ENCODE data around the gene GPR137. TPM values are rescaled to one million over a fixed set of nuclear protein-coding genes. Genes with fewer than 3 reads are reported as not detected.

GPR137 gene
- total and polyA plus RNA-seq, 2 donors from 2014 or later, result 44.0 to 48.4 TPM

DNA sequence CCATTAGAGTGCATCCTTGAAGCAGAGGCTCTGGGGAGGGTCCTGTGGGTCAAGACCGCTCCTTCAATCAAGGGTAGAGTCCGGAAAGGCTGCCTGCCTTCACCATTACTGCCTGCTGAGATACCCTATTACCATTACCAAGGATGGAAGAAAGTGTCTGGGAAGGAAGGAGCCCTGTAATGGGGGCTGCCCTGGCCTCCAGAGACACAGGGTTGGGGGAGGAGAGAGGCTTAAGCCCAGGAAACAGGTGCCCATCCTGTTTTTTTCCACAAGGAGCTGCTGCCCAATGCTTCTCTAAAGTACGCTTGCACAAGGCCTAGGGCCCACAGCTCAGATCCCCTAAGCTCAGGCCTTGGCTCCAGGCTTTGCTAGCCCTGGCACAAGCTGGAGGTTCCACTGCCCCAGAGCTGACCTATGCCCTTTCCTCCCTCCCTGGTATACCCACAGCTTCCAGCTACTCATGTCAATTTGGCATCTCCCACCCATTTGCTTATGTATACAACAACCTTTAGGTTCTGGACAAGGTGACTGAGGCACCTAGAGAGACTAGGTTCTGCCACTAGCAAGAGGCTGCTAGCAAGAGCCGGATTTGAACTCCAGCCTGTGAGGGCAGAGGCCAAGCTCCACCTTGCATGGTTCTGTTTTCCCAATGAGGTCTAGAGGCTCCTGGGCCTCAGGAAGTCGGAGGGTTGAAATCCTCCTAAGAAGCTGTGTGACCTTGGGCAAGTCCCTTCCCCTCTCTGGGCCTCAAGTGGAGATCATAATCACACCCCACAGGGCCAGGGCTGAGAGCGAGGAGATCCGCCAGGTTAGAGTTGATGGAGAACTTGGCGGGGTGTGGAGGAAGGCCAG lies 35.9 kb upstream of the GPR137 start:
- H3K9me3 ChIP-seq (ENCODE audit: control insufficient read depth in 2 of 3, insufficient read depth in 1 of 3, low read length in 3 of 3), result no peaks in the 10 kb centered on the region
- H3K4me3 ChIP-seq (ENCODE audit: low read length in 3 of 3), result no peak overlapping the region
- H3K9ac ChIP-seq (ENCODE audit: low read length in 3 of 3), result no peak overlapping the region
- H3K36me3 ChIP-seq (ENCODE audit: control insufficient read depth in 2 of 3, insufficient read depth in 3 of 3, low read length in 3 of 3), result no peaks in the 10 kb centered on the region
- TF ChIP-seq, protein P1, sequence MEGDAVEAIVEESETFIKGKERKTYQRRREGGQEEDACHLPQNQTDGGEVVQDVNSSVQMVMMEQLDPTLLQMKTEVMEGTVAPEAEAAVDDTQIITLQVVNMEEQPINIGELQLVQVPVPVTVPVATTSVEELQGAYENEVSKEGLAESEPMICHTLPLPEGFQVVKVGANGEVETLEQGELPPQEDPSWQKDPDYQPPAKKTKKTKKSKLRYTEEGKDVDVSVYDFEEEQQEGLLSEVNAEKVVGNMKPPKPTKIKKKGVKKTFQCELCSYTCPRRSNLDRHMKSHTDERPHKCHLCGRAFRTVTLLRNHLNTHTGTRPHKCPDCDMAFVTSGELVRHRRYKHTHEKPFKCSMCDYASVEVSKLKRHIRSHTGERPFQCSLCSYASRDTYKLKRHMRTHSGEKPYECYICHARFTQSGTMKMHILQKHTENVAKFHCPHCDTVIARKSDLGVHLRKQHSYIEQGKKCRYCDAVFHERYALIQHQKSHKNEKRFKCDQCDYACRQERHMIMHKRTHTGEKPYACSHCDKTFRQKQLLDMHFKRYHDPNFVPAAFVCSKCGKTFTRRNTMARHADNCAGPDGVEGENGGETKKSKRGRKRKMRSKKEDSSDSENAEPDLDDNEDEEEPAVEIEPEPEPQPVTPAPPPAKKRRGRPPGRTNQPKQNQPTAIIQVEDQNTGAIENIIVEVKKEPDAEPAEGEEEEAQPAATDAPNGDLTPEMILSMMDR (IDR thresholded peaks at IDR 0.05; ENCODE audit: borderline replicate concordance, extremely low read depth, insufficient read depth), result no peak
- peaks cover 0 to 39% (median 5%) of the 10 kb centered on the region in 3 donors for H3K4me1 ChIP-seq (ENCODE audit: control insufficient read depth in 2 of 3, insufficient read depth in 2 of 3, low read depth in 1 of 3, low read length in 3 of 3)
- intact Hi-C loops (cut with DNase I), result no loop called here
- FAIRE-seq (no peak), DNase-seq (no peak)
- H3K27ac ChIP-seq (ENCODE audit: low read depth in 2 of 2, low read length in 2 of 2), result no peak overlapping the region
- H3K27me3 ChIP-seq (ENCODE audit: control insufficient read depth, insufficient read depth, low read length), result no peaks in the 10 kb centered on the region

DNA sequence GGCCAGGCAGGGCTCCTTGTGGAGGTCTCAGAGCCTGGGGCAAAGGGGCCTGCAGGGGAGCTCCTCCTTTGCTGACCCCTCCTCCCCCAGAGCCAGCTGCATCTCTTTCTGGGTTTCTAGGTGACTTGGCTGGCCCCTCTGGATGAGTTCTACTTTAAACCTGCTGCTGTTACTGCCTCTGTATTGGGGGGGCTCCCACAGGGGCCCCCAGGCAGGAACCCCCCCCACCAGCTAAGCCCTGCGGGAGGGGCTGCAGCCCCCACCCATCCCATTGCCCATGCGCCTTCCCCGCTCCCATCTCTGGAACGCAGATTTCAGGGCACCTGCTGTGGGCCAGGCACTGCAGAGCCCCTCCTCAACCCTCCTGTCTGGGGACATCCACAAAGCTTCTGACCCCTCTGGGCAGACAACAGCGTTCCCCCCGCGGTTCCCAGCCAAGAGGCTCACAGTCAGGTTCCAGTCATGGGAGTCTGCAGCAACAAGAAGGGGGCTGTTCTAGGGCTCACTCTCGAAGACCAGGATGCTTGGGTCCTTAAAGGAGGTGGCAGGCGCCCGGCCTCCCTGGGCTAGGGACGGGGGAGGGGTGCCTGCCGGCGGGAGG lies 35.1 kb upstream of the GPR137 start:
- H3K27ac ChIP-seq (ENCODE audit: low read depth in 2 of 2, low read length in 2 of 2), result no peak overlapping the region
- no peaks in the 10 kb centered on the region for H3K9me3 ChIP-seq (ENCODE audit: control insufficient read depth in 2 of 3, insufficient read depth in 1 of 3, low read length in 3 of 3)
- H3K27me3 ChIP-seq (ENCODE audit: control insufficient read depth, insufficient read depth, low read length), result no peaks in the 10 kb centered on the region
- no peak for FAIRE-seq
- H3K36me3 ChIP-seq (ENCODE audit: control insufficient read depth in 2 of 3, insufficient read depth in 3 of 3, low read length in 3 of 3), result no peaks in the 10 kb centered on the region
- peaks cover 0 to 32% (median 5%) of the 10 kb centered on the region in 3 donors for H3K4me1 ChIP-seq (ENCODE audit: control insufficient read depth in 2 of 3, insufficient read depth in 2 of 3, low read depth in 1 of 3, low read length in 3 of 3)
- intact Hi-C loops (cut with DNase I), result no loop called here
- TF ChIP-seq, protein P1 (IDR thresholded peaks at IDR 0.05; ENCODE audit: borderline replicate concordance, extremely low read depth, insufficient read depth), result no peak
- DNase-seq, result peak in 1 of 5 donors; percentile 77
- H3K4me3 ChIP-seq (ENCODE audit: low read length in 3 of 3), result peak overlapping the region in 1 of 3 donors; percentile 52
- H3K9ac ChIP-seq (ENCODE audit: low read length in 3 of 3), result no peak overlapping the region

GRCh38 chr11:64251016-64251752 lies 34.5 kb upstream of the GPR137 start, which contains the start of gene PLCB3:
Gene PLCB3 (plus strand): TSS chr11:64251530. CDS start chr11:64251650, 120 bp downstream.
- Histone ChIP-seq H3K9me3 (ENCODE audit: control insufficient read depth in 2 of 3, insufficient read depth in 1 of 3, low read length in 3 of 3) (no peaks in the 10 kb centered on the region), H3K4me1 (ENCODE audit: control insufficient read depth in 2 of 3, insufficient read depth in 2 of 3, low read depth in 1 of 3, low read length in 3 of 3) (peaks cover 0 to 26% (median 5%) of the 10 kb centered on the region in 3 donors), H3K4me3 (ENCODE audit: low read length in 3 of 3) (peak within 1 kb of the TSS; percentile 57 to 74 (median 71)), H3K27ac (ENCODE audit: low read depth in 2 of 2, low read length in 2 of 2) (peak within 1 kb of the TSS; percentile 7 to 32), H3K36me3 (ENCODE audit: control insufficient read depth in 2 of 3, insufficient read depth in 3 of 3, low read length in 3 of 3) (peaks cover 0 to 6% (median 0%) of the 10 kb centered on the region in 3 donors), H3K27me3 (ENCODE audit: control insufficient read depth, insufficient read depth, low read length) (no peaks in the 10 kb centered on the region), H3K9ac (ENCODE audit: low read length in 3 of 3) (peak within 1 kb of the TSS in 2 of 3 donors; percentile 78 to 80)
- intact Hi-C loops (cut with DNase I), result no loop called here
- DNase-seq (peak in 4 of 5 donors; percentile 53 to 89 (median 72)), FAIRE-seq (no peak)
- TF ChIP-seq, protein P1 (IDR thresholded peaks at IDR 0.05; ENCODE audit: borderline replicate concordance, extremely low read depth, insufficient read depth), result peak; percentile 81

All from kidney (tissue), 14 donors.